GM19467 (cell line): ENCODE data around the gene ASIC4.

Source experiments
- ATAC-seq: cut with Tn5 transposase; IDR thresholded peaks from one replicate; pipeline ENCODE4 v1.9.1; 2021; ENCODE audit warnings: mild to moderate bottlenecking, moderate library complexity; ENCODE audit not compliant: unreplicated experiment

The ASIC4 gene

GRCh38 chr2:219478916-219479315 is 35.4 kb upstream of the ASIC4 start:
- no peak for ATAC-seq

- no peak for ATAC-seq
Observed at GRCh38 chr2:219480004-219480403, 34.3 kb upstream of the ASIC4 start.

GRCh38 chr2:219482674-219483405 is 31.4 kb upstream of the ASIC4 start:
- no peak for ATAC-seq

- no peak for ATAC-seq
Observed at GRCh38 chr2:219483451-219484342, 30.6 kb upstream of the ASIC4 start.

GRCh38 chr2:219484343-219485200 is 29.7 kb upstream of the ASIC4 start:
- no peak for ATAC-seq

GRCh38 chr2:219485201-219485580 is 29.1 kb upstream of the ASIC4 start:
- ATAC-seq: no peak

GRCh38 chr2:219486380-219486959 is 27.8 kb upstream of the ASIC4 start:
- ATAC-seq: no peak

GRCh38 chr2:219488149-219488843 is 26.0 kb upstream of the ASIC4 start:
- ATAC-seq: no peak

GRCh38 chr2:219488844-219489194 is 25.5 kb upstream of the ASIC4 start:
- no peak for ATAC-seq

GRCh38 chr2:219489315-219489714 is 25.0 kb upstream of the ASIC4 start:
- no peak for ATAC-seq

GRCh38 chr2:219490186-219490585 is 24.1 kb upstream of the ASIC4 start:
- no peak for ATAC-seq

GRCh38 chr2:219490600-219491130 is 23.6 kb upstream of the ASIC4 start:
- no peak for ATAC-seq

- no peak for ATAC-seq
Observed at GRCh38 chr2:219491278-219491963, 22.9 kb upstream of the ASIC4 start.

- no peak for ATAC-seq
Observed at GRCh38 chr2:219492575-219492974, 21.7 kb upstream of the ASIC4 start.

GRCh38 chr2:219493086-219493485 is 21.2 kb upstream of the ASIC4 start:
- ATAC-seq: no peak

- ATAC-seq: no peak
Observed at GRCh38 chr2:219494952-219495530, 19.2 kb upstream of the ASIC4 start.

GRCh38 chr2:219495531-219496122 is 18.7 kb upstream of the ASIC4 start:
- no peak for ATAC-seq

- ATAC-seq: no peak
Observed at GRCh38 chr2:219496247-219496824, 17.9 kb upstream of the ASIC4 start.
